ENCODE measurements around the gene CUL7. TPM values are rescaled to one million over a fixed set of nuclear protein-coding genes. Genes with fewer than 3 reads are reported as not detected.
"Not testable (repeated sequence)": the region's sequence is repeated elsewhere in the genome, so short reads cannot be mapped to it uniquely, and the experiment has no call there.

CUL7 gene
- total RNA-seq, 1 experiment from 2014 or later = 19.6 TPM

DNA sequence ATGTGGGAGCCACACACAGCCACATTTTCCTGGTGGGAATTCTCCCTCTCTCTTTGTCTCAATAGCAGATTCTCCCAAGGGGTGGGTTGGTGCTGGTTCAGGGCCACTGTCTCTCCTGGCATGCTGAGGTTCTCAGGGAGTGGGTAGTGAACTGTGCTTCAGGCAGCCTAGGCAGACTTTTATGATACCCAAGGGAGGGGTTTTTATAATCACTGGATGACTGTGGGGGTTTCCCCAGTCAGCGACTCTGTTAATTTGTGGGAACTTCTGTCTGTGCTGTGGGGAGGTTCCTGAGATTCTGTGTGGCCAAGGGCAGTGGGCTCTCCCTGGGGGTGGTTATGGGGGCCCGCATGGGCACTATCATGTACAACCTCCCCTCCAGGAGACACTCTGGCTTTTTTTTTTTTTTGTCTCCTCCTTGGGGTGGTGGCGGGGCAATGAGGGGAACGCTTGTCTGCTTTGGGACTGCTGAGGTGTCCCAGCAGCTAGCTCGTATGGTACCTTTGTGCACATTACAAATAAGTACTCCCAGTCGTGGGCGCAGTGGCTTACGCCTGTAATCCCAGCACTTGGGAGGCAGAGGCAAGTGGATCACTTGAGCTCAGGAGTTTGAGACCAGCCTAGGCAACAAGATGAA lies 32.5 kb upstream of the CUL7 start:
- Histone ChIP-seq H3K4me3 (ENCODE audit: insufficient read depth, low read depth, low read length) (no peak overlapping the region), H3K27me3 (ENCODE audit: control insufficient read depth, insufficient read depth, low read length) (no peaks in the 10 kb centered on the region), H3K36me3 (replicated peaks; ENCODE audit: control insufficient read depth, insufficient read depth, low read length) (no peaks in the 10 kb centered on the region)
- DNase-seq = peak; percentile 12

DNA sequence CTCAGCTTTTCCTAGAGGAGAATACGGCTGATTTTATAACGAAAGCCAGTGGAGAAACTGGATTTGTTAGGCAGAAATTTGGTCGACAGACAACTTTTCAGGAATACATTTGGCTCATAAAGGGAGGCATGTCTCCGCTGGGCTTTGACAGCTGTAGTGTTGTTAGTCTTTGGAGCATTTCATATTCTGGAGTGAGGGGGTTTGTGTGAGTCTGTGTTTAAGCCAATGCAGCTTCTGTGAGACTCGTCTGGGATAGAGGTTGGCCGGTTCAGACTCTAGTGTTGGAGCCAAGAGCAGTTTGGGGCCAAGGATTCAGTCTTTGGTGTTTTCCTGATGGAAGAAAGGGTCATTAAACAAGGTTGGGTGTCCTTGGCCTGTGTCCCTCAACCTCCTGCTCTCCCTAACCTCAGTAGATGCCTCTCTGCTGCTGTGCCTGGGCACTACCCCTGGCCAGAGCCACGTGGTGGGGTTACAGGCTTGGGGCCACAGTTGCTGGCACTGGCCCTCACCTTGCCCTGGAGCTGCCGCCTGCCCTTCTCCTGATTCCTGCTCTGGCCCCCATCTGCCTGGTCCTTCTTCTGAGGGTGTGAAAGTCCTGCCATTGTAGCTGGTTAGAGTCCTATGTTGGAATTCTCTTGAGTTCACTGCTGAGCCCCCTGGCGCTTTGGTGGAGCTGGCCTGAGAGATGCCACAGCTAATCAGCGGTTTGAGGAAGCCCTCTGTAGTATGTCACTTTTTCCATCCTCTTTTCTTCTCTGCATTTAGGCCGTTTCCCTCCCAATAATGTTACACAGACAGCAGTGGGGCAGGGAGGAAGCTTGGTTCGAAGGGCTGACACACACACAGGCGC lies 29.4 kb upstream of the CUL7 start:
- no peaks in the 10 kb centered on the region; the same call in 1 of the 2 replicates for H3K36me3 ChIP-seq (replicated peaks; ENCODE audit: control insufficient read depth, insufficient read depth, low read length)
- DNase-seq = peak; percentile 36
- no peak overlapping the region for H3K4me3 ChIP-seq (ENCODE audit: insufficient read depth, low read depth, low read length)
- H3K27me3 ChIP-seq (ENCODE audit: control insufficient read depth, insufficient read depth, low read length) = no peaks in the 10 kb centered on the region

DNA sequence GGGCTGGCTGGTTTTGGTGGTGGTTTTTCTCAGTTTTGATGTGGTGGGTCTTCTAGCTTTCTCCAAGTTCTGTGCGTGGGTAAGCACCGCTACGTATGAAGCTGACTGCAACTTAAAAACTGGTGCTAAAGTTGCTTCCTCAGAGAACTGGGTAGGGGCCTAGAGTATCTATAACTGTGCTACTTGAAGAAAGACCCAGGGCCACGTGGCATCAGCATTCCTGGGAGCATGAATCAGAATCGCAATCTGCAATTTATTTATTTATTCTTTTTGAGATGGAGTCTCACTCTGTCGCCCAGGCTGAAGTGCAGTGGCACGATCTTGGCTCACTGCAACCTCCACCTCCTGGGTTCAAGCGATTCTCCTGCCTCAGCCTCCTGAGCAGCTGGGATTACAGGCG lies 28.3 kb upstream of the CUL7 start:
- not testable (repeated sequence) for H3K27me3 ChIP-seq (ENCODE audit: control insufficient read depth, insufficient read depth, low read length); H3K4me3 ChIP-seq (ENCODE audit: insufficient read depth, low read depth, low read length); DNase-seq; H3K36me3 ChIP-seq (replicated peaks; ENCODE audit: control insufficient read depth, insufficient read depth, low read length)

DNA sequence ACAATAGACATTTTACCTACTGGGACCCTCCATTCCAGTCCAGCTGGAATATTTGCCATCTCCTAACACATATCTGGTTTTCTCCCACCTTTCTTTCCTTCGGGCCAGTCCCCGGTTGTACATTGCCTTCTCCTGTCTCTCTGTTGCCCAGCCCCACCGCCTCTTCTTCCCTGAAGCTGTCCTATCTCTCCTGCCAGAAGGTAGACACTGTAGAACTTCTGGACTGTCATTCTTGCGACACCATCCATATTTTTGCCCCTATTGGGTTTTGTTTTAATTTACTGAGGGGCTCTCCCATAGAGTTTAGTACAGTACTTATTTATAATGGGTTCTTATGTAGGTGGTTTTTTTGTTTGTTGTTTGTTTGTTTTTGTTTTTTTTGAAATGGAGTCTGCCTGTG lies 27.4 kb upstream of the CUL7 start:
- Histone ChIP-seq H3K36me3 (replicated peaks; ENCODE audit: control insufficient read depth, insufficient read depth, low read length) (no peaks in the 10 kb centered on the region; the same call in 1 of the 2 replicates), H3K4me3 (ENCODE audit: insufficient read depth, low read depth, low read length) (no peak overlapping the region), H3K27me3 (ENCODE audit: control insufficient read depth, insufficient read depth, low read length) (no peaks in the 10 kb centered on the region; the same call in 1 of the 2 replicates)
- no peak for DNase-seq

DNA sequence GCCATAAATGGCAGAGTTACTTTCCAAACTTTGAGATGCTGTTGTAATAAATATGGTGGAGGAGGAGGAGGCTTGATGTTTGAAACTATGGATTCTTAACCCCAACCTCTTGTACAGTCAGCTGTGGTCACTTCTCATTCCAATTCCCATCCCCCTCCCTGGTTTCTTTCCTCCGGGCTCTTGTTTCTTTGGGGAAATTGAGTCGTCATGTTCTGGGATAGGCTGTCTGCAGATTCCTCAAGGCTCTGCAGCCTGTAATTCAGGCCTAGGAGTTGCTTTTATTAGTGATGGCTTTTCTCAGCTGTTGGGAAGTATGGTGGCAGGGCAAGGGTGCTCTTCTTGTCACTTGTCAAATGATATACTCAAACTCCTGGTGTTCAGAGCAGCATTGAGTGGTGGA lies 25.0 kb upstream of the CUL7 start:
- H3K4me3 ChIP-seq (ENCODE audit: insufficient read depth, low read depth, low read length) = no peak overlapping the region
- H3K27me3 ChIP-seq (ENCODE audit: control insufficient read depth, insufficient read depth, low read length) = no peaks in the 10 kb centered on the region; the same call in 1 of the 2 replicates
- H3K36me3 ChIP-seq (replicated peaks; ENCODE audit: control insufficient read depth, insufficient read depth, low read length) = no peaks in the 10 kb centered on the region; the same call in 1 of the 2 replicates
- no peak for DNase-seq

DNA sequence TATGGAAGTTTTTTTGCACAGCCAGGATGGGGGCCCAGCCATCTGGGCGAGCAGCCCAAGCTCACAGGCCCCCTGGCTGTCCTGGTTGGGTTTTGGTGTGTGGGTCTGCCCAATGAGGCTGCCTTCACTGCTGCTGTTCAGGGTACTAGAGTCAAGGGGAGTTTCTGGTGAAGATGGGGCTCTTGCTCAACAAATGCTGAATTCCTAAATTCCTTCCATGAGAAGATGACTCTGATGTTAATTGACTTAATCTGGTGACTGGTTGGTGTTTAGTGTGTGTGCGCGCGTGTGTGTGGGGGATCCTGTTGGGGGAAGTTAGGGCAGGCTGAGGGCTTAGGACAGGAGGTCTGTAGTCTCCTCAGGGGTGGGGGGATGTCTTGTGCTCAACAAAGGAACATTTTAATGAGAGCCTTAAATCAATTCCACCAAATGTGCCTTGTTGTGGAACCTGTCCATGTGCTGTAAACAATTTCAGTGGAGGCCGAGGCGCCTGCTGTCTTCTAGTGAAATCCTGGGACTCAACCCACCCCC lies 24.4 kb upstream of the CUL7 start:
- DNase-seq = no peak
- H3K4me3 ChIP-seq (ENCODE audit: insufficient read depth, low read depth, low read length) = no peak overlapping the region
- H3K36me3 ChIP-seq (replicated peaks; ENCODE audit: control insufficient read depth, insufficient read depth, low read length) = no peaks in the 10 kb centered on the region; the same call in 1 of the 2 replicates
- H3K27me3 ChIP-seq (ENCODE audit: control insufficient read depth, insufficient read depth, low read length) = no peaks in the 10 kb centered on the region; the same call in 1 of the 2 replicates

DNA sequence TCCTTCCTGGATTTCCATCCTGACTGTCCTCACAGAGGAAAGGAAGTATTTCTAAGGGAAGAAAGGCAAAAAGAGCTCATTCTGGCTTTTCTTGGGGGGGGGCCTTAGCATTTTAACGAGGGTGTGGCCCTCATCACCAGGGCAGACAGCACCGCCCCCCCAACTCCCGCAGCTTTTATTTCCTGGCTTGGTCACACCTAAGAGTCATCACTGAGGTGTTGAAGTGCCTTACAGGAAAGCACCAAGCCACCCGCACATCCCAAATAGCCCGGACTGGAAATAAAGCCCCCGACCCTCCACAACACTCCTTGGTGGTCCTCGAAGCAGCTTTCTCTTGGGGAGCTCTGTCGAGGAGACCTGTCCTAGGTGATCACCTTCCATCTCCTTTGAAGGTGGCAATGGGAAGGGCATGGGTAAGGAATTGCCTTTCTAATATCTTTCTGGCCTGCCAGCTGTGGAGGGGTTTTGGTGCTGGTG lies 23.7 kb upstream of the CUL7 start:
- Histone ChIP-seq H3K4me3 (ENCODE audit: insufficient read depth, low read depth, low read length) (peak overlapping the region; percentile 96), H3K27me3 (ENCODE audit: control insufficient read depth, insufficient read depth, low read length) (no peaks in the 10 kb centered on the region; the same call in 1 of the 2 replicates), H3K36me3 (replicated peaks; ENCODE audit: control insufficient read depth, insufficient read depth, low read length) (no peaks in the 10 kb centered on the region; the same call in 1 of the 2 replicates)
- no peak for DNase-seq

DNA sequence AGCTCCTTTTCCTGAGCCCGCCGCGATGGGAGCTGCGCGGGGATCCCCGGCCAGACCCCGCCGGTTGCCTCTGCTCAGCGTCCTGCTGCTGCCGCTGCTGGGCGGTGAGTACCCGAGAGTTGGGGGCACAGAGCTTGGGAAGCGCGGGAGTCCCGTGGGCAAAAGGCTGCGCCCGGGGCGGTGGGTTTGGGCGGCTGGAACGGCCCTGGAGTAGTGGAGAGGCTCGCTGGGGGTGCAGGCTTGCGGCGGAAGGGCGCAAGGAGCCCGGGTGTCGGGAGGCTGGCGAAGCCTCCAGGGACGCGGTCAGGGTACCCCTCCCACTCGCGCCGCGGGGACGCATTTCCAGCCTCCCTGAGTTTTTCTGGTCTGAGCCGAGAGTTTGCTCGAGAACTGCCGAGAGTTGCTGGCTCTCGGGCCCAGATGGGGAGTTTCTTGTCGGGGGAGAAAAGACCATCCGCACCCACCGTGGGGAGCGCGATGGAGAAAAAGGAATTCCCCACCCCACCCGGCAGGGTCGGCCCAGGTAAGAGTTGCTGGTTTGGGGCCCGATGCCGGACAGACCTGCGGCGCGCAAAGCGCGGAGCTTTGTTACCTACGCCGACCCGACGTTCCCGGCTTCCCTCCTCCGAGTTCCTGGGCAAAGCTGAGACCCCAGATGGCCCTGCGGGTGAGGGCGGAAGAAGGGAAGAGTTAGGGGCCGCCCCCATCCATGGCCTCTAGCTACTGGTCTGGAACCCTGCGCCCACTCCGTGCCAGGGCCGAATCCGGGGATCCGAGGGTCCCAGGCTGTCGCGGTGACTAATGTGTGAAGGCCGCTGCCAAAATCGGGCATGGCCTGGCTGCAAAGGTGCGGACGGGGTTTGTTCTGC lies 23.0 kb upstream of the CUL7 start:
- Histone ChIP-seq H3K27me3 (ENCODE audit: control insufficient read depth, insufficient read depth, low read length) (no peaks in the 10 kb centered on the region; the same call in 1 of the 2 replicates), H3K36me3 (replicated peaks; ENCODE audit: control insufficient read depth, insufficient read depth, low read length) (no peaks in the 10 kb centered on the region; the same call in 1 of the 2 replicates), H3K4me3 (ENCODE audit: insufficient read depth, low read depth, low read length) (peak overlapping the region; percentile 96)
- peak; percentile 82 for DNase-seq

DNA sequence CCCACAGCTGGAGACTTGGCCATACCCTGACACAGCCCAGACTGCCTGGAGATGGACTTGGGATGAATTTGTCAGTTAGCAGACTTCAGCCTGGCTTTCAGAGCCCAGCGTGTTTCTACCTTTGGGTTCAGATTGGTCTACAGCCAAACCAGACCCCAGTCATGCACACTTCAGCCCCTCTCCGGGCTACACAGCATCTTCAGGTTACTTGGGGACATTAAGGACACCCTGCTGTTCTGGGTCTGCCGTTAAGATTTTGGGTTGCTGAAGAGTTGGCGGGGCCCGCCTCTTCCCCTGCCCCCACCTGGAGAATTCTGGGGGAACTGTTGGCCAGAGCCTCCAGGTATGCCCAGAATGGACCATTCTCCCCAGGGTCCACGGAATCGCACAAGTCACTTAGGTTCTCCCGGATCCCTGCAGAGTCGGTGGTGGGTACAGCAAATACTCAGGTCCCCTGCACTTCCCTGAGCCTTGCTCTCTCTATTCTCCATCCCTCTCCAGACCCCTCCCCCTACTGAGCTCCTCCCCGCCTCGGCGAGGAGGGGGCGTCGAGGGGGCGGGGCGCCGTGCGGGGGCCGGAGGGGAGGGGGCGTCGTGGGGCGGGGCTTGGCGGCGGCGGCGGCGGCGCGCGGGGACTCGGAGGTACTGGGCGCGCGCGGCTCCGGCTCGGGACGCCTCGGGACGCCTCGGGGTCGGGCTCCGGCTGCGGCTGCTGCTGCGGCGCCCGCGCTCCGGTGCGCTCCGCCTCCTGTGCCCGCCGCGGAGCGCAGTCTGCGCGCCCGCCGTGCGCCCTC lies 22.2 kb upstream of the CUL7 start, which contains the start of gene PTK7:
Gene PTK7, plus strand, starts transcription at position 645 of the 794 bp plus-strand sequence. CDS start 175 bp downstream, outside the sequence.
- no peaks in the 10 kb centered on the region; the same call in 1 of the 2 replicates for H3K36me3 ChIP-seq (replicated peaks; ENCODE audit: control insufficient read depth, insufficient read depth, low read length)
- H3K4me3 ChIP-seq (ENCODE audit: insufficient read depth, low read depth, low read length) = peak within 1 kb of the TSS; percentile 96
- no peaks in the 10 kb centered on the region; the same call in 1 of the 2 replicates for H3K27me3 ChIP-seq (ENCODE audit: control insufficient read depth, insufficient read depth, low read length)
- peak; percentile 99 for DNase-seq

DNA sequence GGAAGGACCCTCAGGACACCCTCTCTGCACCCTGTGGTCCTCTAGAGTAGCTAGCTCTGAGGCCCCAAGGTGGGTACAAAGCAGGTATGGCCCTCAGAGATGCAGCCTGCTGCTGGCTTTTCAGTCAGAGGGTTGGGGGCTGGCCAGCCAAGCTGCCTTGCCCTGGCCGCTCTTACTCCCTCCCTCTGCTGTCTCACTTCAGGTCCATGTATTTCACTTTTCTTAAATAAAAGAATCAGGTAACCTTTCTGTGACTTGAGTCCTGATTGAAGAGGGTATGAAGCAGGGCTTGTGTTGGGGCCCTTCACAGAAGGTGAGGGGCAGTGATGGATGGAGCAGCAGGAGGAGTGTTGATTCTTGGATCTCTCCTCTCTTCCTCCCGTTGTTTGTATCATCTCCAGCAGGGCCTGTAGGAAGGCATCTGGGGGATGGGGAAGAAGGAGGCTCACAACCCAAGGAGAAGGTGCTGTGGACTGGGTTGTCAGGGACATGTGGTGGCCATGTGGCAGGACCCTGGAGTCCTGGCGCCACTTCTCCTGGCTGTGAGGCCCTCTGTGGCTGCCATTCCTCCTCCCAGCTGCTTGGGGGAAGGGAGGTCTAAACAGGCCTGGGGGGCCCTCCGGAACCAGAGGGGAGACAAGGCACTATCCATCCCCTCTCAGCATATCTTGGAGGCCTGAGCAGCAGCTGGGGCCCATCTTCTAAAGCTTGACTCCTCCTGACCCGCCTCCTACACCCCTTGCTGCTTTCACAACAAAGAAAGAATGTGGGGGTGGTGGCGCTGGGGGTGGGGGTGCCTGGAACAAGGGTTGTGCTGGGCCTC lies 21.4 kb upstream of the CUL7 start:
- H3K4me3 ChIP-seq (ENCODE audit: insufficient read depth, low read depth, low read length) = peak overlapping the region; percentile 51; the same call in 1 of the 2 replicates
- no peaks in the 10 kb centered on the region; the same call in 1 of the 2 replicates for H3K27me3 ChIP-seq (ENCODE audit: control insufficient read depth, insufficient read depth, low read length)
- no peak for DNase-seq
- no peaks in the 10 kb centered on the region; the same call in 1 of the 2 replicates for H3K36me3 ChIP-seq (replicated peaks; ENCODE audit: control insufficient read depth, insufficient read depth, low read length)

DNA sequence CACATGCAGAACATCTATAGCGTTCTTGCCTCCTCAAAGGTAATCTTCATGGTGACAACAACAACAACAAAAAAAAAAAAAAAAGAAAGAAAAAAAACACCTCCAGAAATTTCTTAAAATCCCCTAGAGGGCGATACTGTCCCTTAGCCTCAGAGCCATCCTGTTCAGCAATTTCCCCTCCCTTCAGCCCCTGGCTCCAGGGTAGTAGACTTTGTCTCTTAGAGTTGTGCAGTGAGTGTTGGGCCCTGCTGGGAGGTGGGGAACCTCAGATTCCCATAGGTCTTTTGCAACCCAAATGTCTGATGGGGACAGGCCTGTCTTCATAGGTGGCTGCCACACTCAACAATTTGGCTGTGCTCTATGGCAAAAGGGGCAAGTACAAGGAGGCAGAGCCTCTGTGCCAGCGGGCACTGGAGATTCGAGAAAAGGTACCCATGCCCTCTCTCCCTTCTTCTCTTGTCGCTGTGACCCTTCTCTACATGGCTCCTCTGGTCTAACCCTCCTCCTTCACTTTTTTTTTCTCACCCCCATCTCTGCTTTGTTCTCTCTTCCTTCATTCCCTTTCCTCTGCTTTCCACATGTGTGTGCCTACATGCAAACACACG lies 16.5 kb upstream of the CUL7 start:
- Histone ChIP-seq H3K36me3 (replicated peaks; ENCODE audit: control insufficient read depth, insufficient read depth, low read length) (peaks cover 4% of the 10 kb centered on the region), H3K4me3 (ENCODE audit: insufficient read depth, low read depth, low read length) (no peak overlapping the region), H3K27me3 (ENCODE audit: control insufficient read depth, insufficient read depth, low read length) (no peaks in the 10 kb centered on the region)
- DNase-seq = peak; percentile 91

DNA sequence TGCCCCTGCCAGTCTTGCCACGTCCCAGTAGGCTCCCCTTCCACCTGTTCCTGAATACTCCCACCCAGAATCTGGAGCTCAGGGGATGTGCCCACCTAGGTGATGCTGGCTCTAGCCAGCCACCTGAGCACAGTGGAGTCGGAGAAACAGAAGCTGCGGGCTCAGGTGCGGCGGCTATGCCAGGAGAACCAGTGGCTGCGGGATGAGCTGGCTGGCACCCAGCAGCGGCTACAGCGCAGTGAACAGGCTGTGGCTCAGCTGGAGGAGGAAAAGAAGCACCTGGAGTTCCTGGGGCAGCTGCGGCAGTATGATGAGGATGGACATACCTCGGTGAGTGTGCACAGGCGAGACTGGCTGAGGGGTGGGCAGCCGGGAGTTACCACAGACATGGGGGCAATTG lies 9.2 kb upstream of the CUL7 start:
- H3K36me3 ChIP-seq (replicated peaks; ENCODE audit: control insufficient read depth, insufficient read depth, low read length) = peaks cover 5% of the 10 kb centered on the region

More for the DNA sequence above, 9.2 kb upstream of the CUL7 start:
- DNase-seq = no peak
- H3K4me3 ChIP-seq (ENCODE audit: insufficient read depth, low read depth, low read length) = no peak overlapping the region
- no peaks in the 10 kb centered on the region for H3K27me3 ChIP-seq (ENCODE audit: control insufficient read depth, insufficient read depth, low read length)

Data from H7 (cell line).